Endodermal cell (in vitro differentiated cells): Measurements from ENCODE around the gene BTN1A1. TPM values are rescaled to one million over a fixed set of nuclear protein-coding genes. Genes with fewer than 3 reads are reported as not detected.

Experiments
- DNase-seq: peaks from one replicate; pipeline ENCODE4 v3.0.0-alpha.2; 2017
- H3K27ac ChIP-seq: 2 replicates; pipeline ENCODE4 v1.5.1; 2013; ENCODE audit warnings: mild to moderate bottlenecking, low read depth, low read length, moderate library complexity
- H3K27me3 ChIP-seq: 2 replicates; pipeline ENCODE4 v1.6.1; 2013; ENCODE audit warnings: mild to moderate bottlenecking, low read length, moderate library complexity; ENCODE audit not compliant: insufficient read depth, control insufficient read depth, poor library complexity, severe bottlenecking
- H3K36me3 ChIP-seq: 2 replicates; pipeline ENCODE4 v1.7.0; 2013; ENCODE audit warnings: mild to moderate bottlenecking, low read length, moderate library complexity; ENCODE audit not compliant: control insufficient read depth, insufficient read depth
- H3K4me1 ChIP-seq: one replicate; pipeline ENCODE4 v1.7.0; 2013; ENCODE audit warnings: low read length; ENCODE audit not compliant: control insufficient read depth, insufficient read depth
- H3K4me3 ChIP-seq: 2 replicates; pipeline ENCODE4 v1.5.1; 2013; ENCODE audit warnings: mild to moderate bottlenecking, low read length, moderate library complexity
- H3K9ac ChIP-seq: 2 replicates; pipeline ENCODE4 v1.6.1; 2013; ENCODE audit warnings: mild to moderate bottlenecking, low read length, moderate library complexity; ENCODE audit not compliant: poor library complexity, severe bottlenecking; ENCODE audit errors: extremely low read depth
- H3K9me3 ChIP-seq: 2 replicates; pipeline ENCODE4 v1.6.1; 2013; ENCODE audit warnings: mild to moderate bottlenecking, low read length, moderate library complexity; ENCODE audit not compliant: control insufficient read depth
- H3K27ac Mint-ChIP-seq: 2 replicates; pipeline ENCODE4 v1.8.0; 2020; ENCODE audit warnings: mixed read lengths
- H3K27me3 Mint-ChIP-seq: 2 replicates; pipeline ENCODE4 v1.8.0; 2021; ENCODE audit warnings: mild to moderate bottlenecking, mixed read lengths; ENCODE audit not compliant: insufficient read depth
- H3K36me3 Mint-ChIP-seq: 2 replicates; pipeline ENCODE4 v1.8.0; 2020; ENCODE audit warnings: low read depth, mixed read lengths
- H3K4me1 Mint-ChIP-seq: 2 replicates; pipeline ENCODE4 v1.8.0; 2020; ENCODE audit warnings: mixed read lengths
- H3K4me3 Mint-ChIP-seq: 2 replicates; pipeline ENCODE4 v1.8.0; 2020; ENCODE audit warnings: mild to moderate bottlenecking, moderate library complexity, mixed read lengths
- H3K9me3 Mint-ChIP-seq: 2 replicates; pipeline ENCODE4 v1.8.0; 2020; ENCODE audit warnings: mild to moderate bottlenecking, mixed read lengths
- WGBS, 2 experiments: methylation state at CpG; one replicate each; pipeline versions ENCODE4 v1.1.5 to v1.1.7; 2013; ENCODE audit warnings: missing lambda C conversion rate in 2 of 2, mixed read lengths in 1 of 2; ENCODE audit not compliant: insufficient coverage in 1 of 2, insufficient read length in 1 of 2; 5-methylcytosine and 5-hydroxymethylcytosine counted together
- total RNA-seq, 2 donors: library from RNA; stranded (reverse); fragmentation: NEBNext Ultra II Directional in 1 of 2; extraction: Animal tissue kit (Norgen Biotek cat#: 25700) in 1 of 2; gene quantifications; 2 replicates in 1 of 2; 3 replicates in 1 of 2; pipeline ENCODE4 v1.2.1, GENCODE V29; 2021
- TF ChIP-seq, protein P1 (sequence below): fragments of 200-600 bp; sonication (generic); conservative IDR thresholded peaks from 2 replicates; pipeline ENCODE4 v1.5.0; 2021; ENCODE audit warnings: antibody characterized with exemption, mild to moderate bottlenecking

The BTN1A1 gene
- total RNA-seq, 2 donors from 2014 or later = 0.11 TPM; not detected in 1

DNA sequence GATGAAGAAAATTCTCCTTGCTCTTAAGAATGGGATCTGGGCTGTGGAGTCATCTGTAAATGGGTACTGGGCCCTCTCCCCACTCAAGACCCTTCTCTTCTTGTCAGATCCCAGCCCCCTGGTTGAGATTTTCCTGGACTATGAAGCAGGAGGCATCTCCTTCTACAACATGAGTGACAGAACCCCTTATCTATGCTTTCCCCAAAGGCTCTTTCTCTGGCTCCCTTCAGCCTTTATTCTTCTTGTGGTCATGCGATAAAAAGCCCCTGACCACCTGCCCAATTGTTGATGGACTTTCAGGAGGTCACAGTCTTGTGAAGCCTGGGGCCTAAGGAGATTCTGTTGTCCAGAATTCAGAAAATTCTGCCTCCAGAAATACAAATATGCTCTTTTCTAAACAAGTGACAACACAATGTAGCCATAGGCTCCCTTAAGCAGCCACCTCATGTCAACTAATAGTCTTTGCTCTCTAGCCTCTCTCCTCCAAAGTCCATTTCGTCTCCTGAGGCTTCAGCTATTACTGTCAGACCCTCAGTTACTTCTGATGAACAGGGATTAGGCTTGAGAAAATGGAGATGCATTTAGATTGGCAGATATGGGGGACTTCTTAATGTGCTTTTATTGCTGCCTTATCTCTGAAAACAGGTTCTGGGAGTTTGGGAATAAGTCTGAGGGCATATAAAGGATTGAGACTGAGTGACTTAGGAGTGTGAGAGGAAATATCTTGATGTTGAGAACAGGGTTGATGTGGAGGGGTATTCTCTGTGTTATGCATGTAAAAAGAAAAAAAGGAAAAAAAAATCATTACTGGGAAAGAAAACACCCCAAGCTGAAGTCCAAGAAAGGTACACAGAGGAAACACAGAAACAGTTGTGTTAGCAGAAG, 21.8 kb upstream of the BTN1A1 start:
- WGBS, 2 experiments = 90 to 100% methylated on average over 1 to 2 of the region's 2 CpGs

DNA sequence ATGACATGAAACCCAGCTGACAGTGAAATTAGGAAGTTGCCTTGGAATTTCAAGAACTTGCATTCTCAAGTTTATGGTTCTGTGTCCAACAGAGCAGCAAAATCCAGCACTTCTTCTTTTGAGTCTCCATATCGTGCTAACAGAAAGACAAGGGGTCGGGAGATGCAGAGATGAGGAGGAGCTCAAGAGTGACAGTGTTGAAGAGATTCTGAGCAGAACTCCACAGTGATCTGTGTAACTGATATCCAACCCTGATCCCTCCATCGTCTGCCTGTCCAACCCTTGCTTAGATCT, 21.2 kb upstream of the BTN1A1 start:
- no peak overlapping the region for H3K9ac ChIP-seq
- H3K27ac ChIP-seq = no peak overlapping the region
- H3K36me3 ChIP-seq = no peaks in the 10 kb centered on the region
- DNase-seq = no peak
- Mint-ChIP-seq H3K27me3 (peaks cover 5% of the 10 kb centered on the region), H3K27ac (no peak overlapping the region), H3K4me1 (peaks cover 17% of the 10 kb centered on the region), H3K4me3 (no peak overlapping the region), H3K9me3 (peaks cover 8% of the 10 kb centered on the region), H3K36me3 (no peaks in the 10 kb centered on the region)
- no peaks in the 10 kb centered on the region for H3K4me1 ChIP-seq
- TF ChIP-seq, protein P1, sequence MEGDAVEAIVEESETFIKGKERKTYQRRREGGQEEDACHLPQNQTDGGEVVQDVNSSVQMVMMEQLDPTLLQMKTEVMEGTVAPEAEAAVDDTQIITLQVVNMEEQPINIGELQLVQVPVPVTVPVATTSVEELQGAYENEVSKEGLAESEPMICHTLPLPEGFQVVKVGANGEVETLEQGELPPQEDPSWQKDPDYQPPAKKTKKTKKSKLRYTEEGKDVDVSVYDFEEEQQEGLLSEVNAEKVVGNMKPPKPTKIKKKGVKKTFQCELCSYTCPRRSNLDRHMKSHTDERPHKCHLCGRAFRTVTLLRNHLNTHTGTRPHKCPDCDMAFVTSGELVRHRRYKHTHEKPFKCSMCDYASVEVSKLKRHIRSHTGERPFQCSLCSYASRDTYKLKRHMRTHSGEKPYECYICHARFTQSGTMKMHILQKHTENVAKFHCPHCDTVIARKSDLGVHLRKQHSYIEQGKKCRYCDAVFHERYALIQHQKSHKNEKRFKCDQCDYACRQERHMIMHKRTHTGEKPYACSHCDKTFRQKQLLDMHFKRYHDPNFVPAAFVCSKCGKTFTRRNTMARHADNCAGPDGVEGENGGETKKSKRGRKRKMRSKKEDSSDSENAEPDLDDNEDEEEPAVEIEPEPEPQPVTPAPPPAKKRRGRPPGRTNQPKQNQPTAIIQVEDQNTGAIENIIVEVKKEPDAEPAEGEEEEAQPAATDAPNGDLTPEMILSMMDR = no peak
- H3K9me3 ChIP-seq = peaks cover 3% of the 10 kb centered on the region
- no peaks in the 10 kb centered on the region for H3K27me3 ChIP-seq
- no peak overlapping the region for H3K4me3 ChIP-seq
- 81 to 83% methylated on average over 3 of the region's 3 CpGs for WGBS, 2 experiments

More for the DNA sequence above, 21.8 kb upstream of the BTN1A1 start:
- Histone ChIP-seq H3K27me3 (no peaks in the 10 kb centered on the region), H3K27ac (no peak overlapping the region), H3K4me1 (no peaks in the 10 kb centered on the region), H3K36me3 (no peaks in the 10 kb centered on the region), H3K9ac (no peak overlapping the region), H3K4me3 (no peak overlapping the region), H3K9me3 (peaks cover 3% of the 10 kb centered on the region)
- DNase-seq = no peak
- TF ChIP-seq, protein P1 = no peak
- Mint-ChIP-seq H3K27ac (no peak overlapping the region), H3K27me3 (peaks cover 5% of the 10 kb centered on the region), H3K9me3 (peaks cover 8% of the 10 kb centered on the region), H3K4me3 (no peak overlapping the region), H3K36me3 (no peaks in the 10 kb centered on the region), H3K4me1 (peaks cover 17% of the 10 kb centered on the region)

DNA sequence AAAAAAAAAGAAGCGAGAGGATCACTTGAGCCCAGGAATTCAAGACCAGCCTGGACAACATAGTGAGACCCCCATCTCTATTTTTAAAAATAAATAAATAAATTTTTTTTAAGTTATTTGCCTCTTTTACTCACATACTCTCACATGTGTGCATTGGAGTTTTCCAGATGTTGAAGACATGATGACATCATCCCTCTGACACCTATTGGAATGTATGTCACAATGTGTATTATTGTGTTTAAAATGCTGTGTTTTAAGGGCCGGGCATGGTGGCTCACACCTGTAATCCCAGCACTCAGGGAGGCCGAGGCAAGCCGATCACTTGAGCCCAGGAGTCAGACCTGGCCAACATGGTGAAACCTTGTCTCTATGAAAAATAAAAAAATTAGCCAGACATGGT, 17.8 kb upstream of the BTN1A1 start:
- Histone ChIP-seq H3K9ac (no peak overlapping the region), H3K27ac (no peak overlapping the region), H3K36me3 (no peaks in the 10 kb centered on the region), H3K9me3 (peaks cover 3% of the 10 kb centered on the region), H3K27me3 (no peaks in the 10 kb centered on the region), H3K4me1 (no peaks in the 10 kb centered on the region), H3K4me3 (no peak overlapping the region)
- peaks cover 12% of the 10 kb centered on the region for H3K27me3 Mint-ChIP-seq
- no peak overlapping the region for H3K4me3 Mint-ChIP-seq
- no peak overlapping the region for H3K27ac Mint-ChIP-seq
- H3K4me1 Mint-ChIP-seq = no peaks in the 10 kb centered on the region
- peaks cover 11% of the 10 kb centered on the region for H3K9me3 Mint-ChIP-seq
- TF ChIP-seq, protein P1 = no peak
- no peak for DNase-seq
- no peaks in the 10 kb centered on the region for H3K36me3 Mint-ChIP-seq
- 87 to 96% methylated on average over 3 of the region's 4 CpGs for WGBS, 2 experiments
